ENCODE data around the gene BACH2. TPM values are rescaled to one million over a fixed set of nuclear protein-coding genes. Genes with fewer than 3 reads are reported as not detected.
A peak's percentile ranks its signal among the peaks of the same experiment; 100 is the strongest.

BACH2 gene
- total RNA-seq, 2 experiments from 2014 or later, result 157 to 170 TPM

DNA sequence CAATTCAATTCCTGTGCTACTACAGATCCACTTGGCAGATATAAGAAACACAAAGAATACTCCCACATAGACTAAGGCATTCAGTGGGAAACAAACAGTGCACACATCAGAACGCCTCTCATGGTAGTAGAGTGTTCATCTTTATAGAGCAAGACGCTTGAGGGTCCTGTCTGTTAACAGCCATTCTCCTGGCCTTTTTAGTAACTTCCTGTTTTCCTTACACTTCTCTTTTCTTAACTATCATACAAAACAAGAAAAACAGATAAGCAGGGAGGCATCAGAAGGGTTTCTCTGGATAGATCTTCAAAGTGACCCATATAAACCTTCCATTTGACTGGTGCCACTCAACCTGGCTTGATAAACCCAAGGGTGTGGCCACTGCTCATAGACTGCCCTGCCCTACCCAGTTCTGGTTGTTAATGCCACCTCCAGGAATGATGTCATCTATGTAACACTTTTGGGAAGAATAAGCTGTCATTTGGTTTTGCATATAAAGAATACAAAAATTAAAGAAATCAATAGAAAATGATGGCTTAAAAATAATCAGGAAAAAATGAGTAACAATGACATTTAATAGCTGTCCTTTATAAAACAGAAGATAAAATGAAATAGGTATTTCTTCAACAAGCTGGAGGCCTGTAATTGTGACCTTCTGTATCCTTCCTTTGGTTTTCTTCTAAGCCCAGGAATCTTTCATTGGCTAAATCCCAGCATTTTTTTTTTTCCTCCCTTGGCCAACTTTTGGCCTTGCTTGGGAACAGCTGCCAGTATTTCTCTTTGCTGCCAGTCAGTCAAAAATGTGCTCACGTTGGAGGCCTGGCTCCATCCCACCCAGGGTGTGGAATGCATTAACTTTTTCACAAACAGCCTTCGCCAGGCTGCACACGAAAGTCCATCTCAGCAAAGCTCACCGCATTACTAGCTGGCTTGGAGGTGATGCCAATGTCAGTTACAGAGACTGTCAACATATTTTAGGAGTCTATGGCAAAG lies 298.9 kb downstream of the BACH2 start:
- Histone ChIP-seq H3K36me3 (ENCODE audit: insufficient read depth, low read length) (peaks cover 13% of the 10 kb centered on the region), H3K27ac (ENCODE audit: low read depth in 1 of 2, low read length in 2 of 2) (no peak overlapping the region), H3K4me3 (ENCODE audit: low read length) (no peak overlapping the region), H3K9me3 (ENCODE audit: control insufficient read depth in 1 of 2, insufficient read depth in 1 of 2, low read length in 2 of 2) (no peaks in the 10 kb centered on the region), H3K27me3 (ENCODE audit: control insufficient read depth in 1 of 2, insufficient read depth in 2 of 2, low read length in 2 of 2) (no peaks in the 10 kb centered on the region), H3K4me1 (ENCODE audit: insufficient read depth, low read length) (no peaks in the 10 kb centered on the region)
- H3K27ac Mint-ChIP-seq, result peak overlapping the region; percentile 30
- no peaks in the 10 kb centered on the region for H3K27me3 Mint-ChIP-seq
- POLR2A ChIA-PET, result no interaction called here
- peaks cover 54% of the 10 kb centered on the region for H3K36me3 Mint-ChIP-seq (ENCODE audit: low read depth)
- no peak for ATAC-seq (ENCODE audit: poor library complexity)
- CTCF ChIA-PET, result interaction anchor here (1.6 kb wide), 1 partner anchor 422 kb away, joined by 3 read pairs; no protein-coding TSS in a partner anchor
- H3K4me3 Mint-ChIP-seq, result no peak overlapping the region
- DNase-seq, result no peak
- TF ChIP-seq, protein P1, sequence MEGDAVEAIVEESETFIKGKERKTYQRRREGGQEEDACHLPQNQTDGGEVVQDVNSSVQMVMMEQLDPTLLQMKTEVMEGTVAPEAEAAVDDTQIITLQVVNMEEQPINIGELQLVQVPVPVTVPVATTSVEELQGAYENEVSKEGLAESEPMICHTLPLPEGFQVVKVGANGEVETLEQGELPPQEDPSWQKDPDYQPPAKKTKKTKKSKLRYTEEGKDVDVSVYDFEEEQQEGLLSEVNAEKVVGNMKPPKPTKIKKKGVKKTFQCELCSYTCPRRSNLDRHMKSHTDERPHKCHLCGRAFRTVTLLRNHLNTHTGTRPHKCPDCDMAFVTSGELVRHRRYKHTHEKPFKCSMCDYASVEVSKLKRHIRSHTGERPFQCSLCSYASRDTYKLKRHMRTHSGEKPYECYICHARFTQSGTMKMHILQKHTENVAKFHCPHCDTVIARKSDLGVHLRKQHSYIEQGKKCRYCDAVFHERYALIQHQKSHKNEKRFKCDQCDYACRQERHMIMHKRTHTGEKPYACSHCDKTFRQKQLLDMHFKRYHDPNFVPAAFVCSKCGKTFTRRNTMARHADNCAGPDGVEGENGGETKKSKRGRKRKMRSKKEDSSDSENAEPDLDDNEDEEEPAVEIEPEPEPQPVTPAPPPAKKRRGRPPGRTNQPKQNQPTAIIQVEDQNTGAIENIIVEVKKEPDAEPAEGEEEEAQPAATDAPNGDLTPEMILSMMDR (IDR thresholded peaks at IDR 0.05), result no peak
- peaks cover 53% of the 10 kb centered on the region for H3K4me1 Mint-ChIP-seq (ENCODE audit: low read depth)
- intact Hi-C loops (cut with DNase I, micrococcal nuclease), result no loop called here
- H3K9me3 Mint-ChIP-seq, result no peaks in the 10 kb centered on the region

GRCh38 chr6:89993411-89993810 lies 303.2 kb downstream of the BACH2 start:
- Histone ChIP-seq H3K9me3 (ENCODE audit: control insufficient read depth in 1 of 2, insufficient read depth in 1 of 2, low read length in 2 of 2) (no peaks in the 10 kb centered on the region), H3K27ac (ENCODE audit: low read depth in 1 of 2, low read length in 2 of 2) (no peak overlapping the region), H3K4me1 (ENCODE audit: insufficient read depth, low read length) (no peaks in the 10 kb centered on the region), H3K36me3 (ENCODE audit: insufficient read depth, low read length) (peaks cover 15% of the 10 kb centered on the region), H3K4me3 (ENCODE audit: low read length) (no peak overlapping the region), H3K27me3 (ENCODE audit: control insufficient read depth in 1 of 2, insufficient read depth in 2 of 2, low read length in 2 of 2) (no peaks in the 10 kb centered on the region)
- ATAC-seq (ENCODE audit: poor library complexity) (no peak), DNase-seq (no peak)
- Mint-ChIP-seq H3K4me3 (no peak overlapping the region), H3K36me3 (ENCODE audit: low read depth) (peaks cover 76% of the 10 kb centered on the region), H3K27me3 (no peaks in the 10 kb centered on the region), H3K4me1 (ENCODE audit: low read depth) (peaks cover 89% of the 10 kb centered on the region), H3K9me3 (no peaks in the 10 kb centered on the region), H3K27ac (peak overlapping the region; percentile 30)
- POLR2A ChIA-PET, result no interaction called here
- CTCF ChIA-PET, result no interaction called here
- intact Hi-C loops (cut with DNase I, micrococcal nuclease), result no loop called here
- TF ChIP-seq, protein P1 (IDR thresholded peaks at IDR 0.05), result no peak

DNA sequence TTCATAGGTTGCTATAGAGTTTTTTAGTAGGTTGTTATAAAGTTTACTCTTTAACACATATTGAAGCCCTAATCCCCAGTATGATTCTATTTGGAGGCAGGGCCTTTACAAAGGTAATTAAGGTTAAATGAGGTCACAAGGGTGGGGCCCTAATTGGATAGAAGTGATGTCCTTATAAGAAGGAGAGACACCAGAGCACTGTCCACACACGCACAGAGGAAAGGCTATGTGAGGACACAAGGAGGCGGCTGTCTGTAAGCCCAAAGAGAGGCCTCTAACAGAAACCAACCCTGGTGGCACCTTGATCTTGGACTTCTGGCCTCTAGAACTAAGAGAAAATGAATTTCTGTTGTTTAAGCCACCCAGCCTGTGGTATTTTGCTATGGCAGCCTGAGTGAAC lies 303.8 kb downstream of the BACH2 start:
- Histone ChIP-seq H3K27ac (ENCODE audit: low read depth in 1 of 2, low read length in 2 of 2) (no peak overlapping the region), H3K9me3 (ENCODE audit: control insufficient read depth in 1 of 2, insufficient read depth in 1 of 2, low read length in 2 of 2) (no peaks in the 10 kb centered on the region), H3K36me3 (ENCODE audit: insufficient read depth, low read length) (peaks cover 15% of the 10 kb centered on the region), H3K4me3 (ENCODE audit: low read length) (no peak overlapping the region), H3K4me1 (ENCODE audit: insufficient read depth, low read length) (no peaks in the 10 kb centered on the region), H3K27me3 (ENCODE audit: control insufficient read depth in 1 of 2, insufficient read depth in 2 of 2, low read length in 2 of 2) (no peaks in the 10 kb centered on the region)
- peaks cover 94% of the 10 kb centered on the region for H3K4me1 Mint-ChIP-seq (ENCODE audit: low read depth)
- H3K9me3 Mint-ChIP-seq, result no peaks in the 10 kb centered on the region
- POLR2A ChIA-PET, result no interaction called here
- no peak for ATAC-seq (ENCODE audit: poor library complexity)
- peaks cover 76% of the 10 kb centered on the region for H3K36me3 Mint-ChIP-seq (ENCODE audit: low read depth)
- H3K27ac Mint-ChIP-seq, result peak overlapping the region; percentile 30
- H3K4me3 Mint-ChIP-seq, result no peak overlapping the region
- no peaks in the 10 kb centered on the region for H3K27me3 Mint-ChIP-seq
- TF ChIP-seq, protein P1 (IDR thresholded peaks at IDR 0.05), result no peak
- no peak for DNase-seq
- intact Hi-C loops (cut with DNase I, micrococcal nuclease), result no loop called here
- CTCF ChIA-PET, result no interaction called here
